ENCODE measurements around the gene ETV6.

ETV6 gene

DNA sequence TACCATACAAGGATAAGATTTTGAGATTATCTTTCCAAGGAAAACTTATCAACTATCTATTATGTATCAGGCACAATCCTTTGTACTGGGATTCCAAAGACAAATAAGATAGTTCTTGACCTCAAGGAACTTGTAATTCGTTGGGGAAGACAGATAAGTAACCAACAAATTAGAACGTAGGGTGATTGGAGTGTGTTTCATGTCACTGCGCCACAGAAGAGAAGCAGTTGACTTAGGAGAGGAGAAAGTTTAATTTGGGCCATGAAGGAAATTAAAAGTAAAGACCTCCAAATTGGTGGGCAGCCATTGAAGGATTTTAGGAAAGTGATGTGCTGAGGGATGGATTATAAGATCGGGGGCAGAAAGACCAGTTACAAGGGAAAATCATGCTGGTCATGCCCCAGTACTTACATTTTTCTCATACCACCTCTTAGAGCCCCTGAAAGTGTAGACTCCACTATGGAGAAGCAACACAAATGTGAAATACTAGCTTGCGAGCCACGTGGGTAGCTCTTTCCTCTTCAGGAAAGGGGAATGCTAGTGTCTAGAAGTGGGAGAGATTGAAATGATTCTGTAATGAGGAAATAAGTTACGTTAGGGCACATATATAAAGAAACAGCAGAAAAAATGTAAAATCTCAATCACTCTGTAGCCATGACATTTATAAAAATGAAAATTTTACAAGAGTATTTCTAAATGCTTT lies 148.7 kb downstream of the ETV6 start:
- ChIA-PET POLR2A (interaction anchor here (0.5 kb wide), 1 partner anchor 28 kb away, joined by 3 read pairs; no protein-coding TSS in a partner anchor), CTCF (interaction anchor here (0.9 to 1.7 kb wide), 5 partner anchors 19 to 240 kb away, joined by 3 to 8 read pairs (median 3); no protein-coding TSS in a partner anchor)
- DNase-seq (ENCODE audit: extremely low spot score), result no peak
- TF ChIP-seq, protein P1, sequence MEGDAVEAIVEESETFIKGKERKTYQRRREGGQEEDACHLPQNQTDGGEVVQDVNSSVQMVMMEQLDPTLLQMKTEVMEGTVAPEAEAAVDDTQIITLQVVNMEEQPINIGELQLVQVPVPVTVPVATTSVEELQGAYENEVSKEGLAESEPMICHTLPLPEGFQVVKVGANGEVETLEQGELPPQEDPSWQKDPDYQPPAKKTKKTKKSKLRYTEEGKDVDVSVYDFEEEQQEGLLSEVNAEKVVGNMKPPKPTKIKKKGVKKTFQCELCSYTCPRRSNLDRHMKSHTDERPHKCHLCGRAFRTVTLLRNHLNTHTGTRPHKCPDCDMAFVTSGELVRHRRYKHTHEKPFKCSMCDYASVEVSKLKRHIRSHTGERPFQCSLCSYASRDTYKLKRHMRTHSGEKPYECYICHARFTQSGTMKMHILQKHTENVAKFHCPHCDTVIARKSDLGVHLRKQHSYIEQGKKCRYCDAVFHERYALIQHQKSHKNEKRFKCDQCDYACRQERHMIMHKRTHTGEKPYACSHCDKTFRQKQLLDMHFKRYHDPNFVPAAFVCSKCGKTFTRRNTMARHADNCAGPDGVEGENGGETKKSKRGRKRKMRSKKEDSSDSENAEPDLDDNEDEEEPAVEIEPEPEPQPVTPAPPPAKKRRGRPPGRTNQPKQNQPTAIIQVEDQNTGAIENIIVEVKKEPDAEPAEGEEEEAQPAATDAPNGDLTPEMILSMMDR (IDR thresholded peaks at IDR 0.05; ENCODE audit: control extremely low read depth, extremely low read depth, low read depth, missing control alignments), result no peak

DNA sequence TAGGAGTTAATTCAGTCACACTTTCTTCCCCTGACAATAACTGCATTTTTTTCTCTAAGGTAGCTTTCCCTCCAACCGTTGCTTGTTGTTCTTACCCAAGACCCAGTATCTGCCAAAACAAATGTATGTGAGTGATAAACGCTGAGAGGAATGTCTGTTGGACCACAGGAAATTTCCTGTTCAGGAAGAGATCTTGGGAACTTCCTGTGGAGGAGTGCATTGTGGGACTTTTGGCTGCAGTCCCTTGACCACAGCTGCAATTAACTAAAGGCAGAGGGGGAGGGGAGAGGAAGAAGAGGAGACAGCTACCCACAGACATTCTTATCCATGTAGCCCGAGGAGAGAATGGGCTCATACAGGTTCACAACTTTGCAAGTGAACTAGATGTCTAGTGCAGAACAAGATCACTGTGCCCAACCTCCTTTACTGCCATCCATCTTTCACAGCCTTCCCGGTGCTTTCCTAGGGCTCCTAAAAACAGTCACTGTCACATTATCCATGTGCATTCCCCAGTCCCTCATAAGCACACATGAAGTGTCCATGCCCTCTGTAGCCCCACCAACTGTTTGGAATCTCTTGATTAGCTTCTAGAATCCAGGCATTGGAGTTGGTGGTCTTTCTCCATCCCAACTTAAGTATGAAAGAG lies 149.5 kb downstream of the ETV6 start:
- DNase-seq (ENCODE audit: extremely low spot score), result no peak
- POLR2A ChIA-PET, result interaction anchor here (0.5 kb wide), 1 partner anchor 27 kb away, joined by 3 read pairs; no protein-coding TSS in a partner anchor
- CTCF ChIA-PET, result interaction anchor here (1.0 kb wide), 1 partner anchor 36 kb away, joined by 3 read pairs; no protein-coding TSS in a partner anchor
- TF ChIP-seq, protein P1 (IDR thresholded peaks at IDR 0.05; ENCODE audit: control extremely low read depth, extremely low read depth, low read depth, missing control alignments), result no peak

DNA sequence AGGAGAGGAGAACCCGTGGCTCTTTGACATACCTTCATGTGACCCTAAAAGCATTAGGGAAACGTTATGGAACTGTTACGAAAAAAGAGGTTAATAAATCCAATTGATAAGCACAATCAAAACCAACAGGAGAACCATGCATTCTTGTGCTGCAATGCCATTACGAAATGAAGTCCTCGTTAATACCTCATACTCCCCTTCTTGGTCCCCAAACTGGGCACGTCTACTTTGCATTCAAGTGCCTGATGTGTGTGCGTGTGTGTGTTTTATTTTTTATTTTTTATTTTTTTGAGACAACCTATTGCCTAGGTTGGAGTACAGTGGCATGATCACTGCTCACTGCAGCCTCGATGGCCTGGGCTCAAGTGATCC lies 150.0 kb downstream of the ETV6 start:
- ChIA-PET POLR2A (no interaction called here), CTCF (interaction anchor here (4.0 kb wide), 1 partner anchor 8 kb away, joined by 19 read pairs; no protein-coding TSS in a partner anchor)
- DNase-seq (ENCODE audit: extremely low spot score), result no peak
- TF ChIP-seq, protein P1 (IDR thresholded peaks at IDR 0.05; ENCODE audit: control extremely low read depth, extremely low read depth, low read depth, missing control alignments), result no peak

DNA sequence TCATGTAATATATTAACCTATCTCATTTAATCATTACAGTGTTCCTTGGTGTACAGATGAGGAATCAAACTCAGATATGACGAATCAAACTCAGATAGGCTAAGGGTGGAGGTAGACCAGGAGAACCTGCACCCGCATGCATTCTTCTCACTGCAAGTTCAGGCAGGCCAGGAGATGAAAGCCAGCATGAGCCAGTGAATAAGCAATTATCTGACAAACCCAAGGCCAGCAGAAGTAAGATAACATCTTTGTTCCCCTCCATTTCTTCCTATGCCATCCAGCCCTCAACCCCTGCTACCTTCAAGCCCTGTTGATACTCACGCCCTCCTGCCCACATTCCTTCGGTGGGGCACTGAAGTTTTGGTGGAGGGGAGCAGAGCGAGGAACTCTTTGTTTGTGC lies 152.2 kb downstream of the ETV6 start:
- CTCF ChIA-PET, result interaction anchor here (1.0 to 4.0 kb wide), 6 partner anchors 8 to 232 kb away, joined by 3 to 19 read pairs (median 4); no protein-coding TSS in a partner anchor
- POLR2A ChIA-PET, result no interaction called here
- DNase-seq (ENCODE audit: extremely low spot score), result no peak
- TF ChIP-seq, protein P1 (IDR thresholded peaks at IDR 0.05; ENCODE audit: control extremely low read depth, extremely low read depth, low read depth, missing control alignments), result no peak

DNA sequence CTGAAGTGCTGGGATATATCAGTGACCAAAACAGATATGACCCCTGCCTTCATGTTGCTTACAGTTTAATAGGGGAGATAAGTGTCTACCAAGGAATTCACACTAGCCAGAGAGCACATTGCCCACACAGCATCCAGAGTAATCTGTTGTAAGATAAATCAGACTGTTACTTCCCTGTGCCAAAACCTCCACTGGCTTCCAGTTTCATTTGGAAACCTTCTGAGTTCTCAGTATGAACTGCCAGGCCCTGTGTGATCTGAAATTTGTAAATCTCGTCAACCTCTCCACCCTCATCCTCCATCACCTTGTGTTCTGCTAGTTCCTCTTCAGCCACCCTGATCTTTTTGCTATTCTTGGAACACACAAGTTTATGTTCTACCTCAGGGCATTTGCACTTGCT lies 154.7 kb downstream of the ETV6 start:
- TF ChIP-seq, protein P1 (IDR thresholded peaks at IDR 0.05; ENCODE audit: control extremely low read depth, extremely low read depth, low read depth, missing control alignments), result no peak
- ChIA-PET POLR2A (no interaction called here), CTCF (interaction anchor here (0.7 to 1.6 kb wide), 4 partner anchors 8 to 29 kb away, joined by 3 to 5 read pairs (median 4); no protein-coding TSS in a partner anchor)
- no peak for DNase-seq (ENCODE audit: extremely low spot score)

DNA sequence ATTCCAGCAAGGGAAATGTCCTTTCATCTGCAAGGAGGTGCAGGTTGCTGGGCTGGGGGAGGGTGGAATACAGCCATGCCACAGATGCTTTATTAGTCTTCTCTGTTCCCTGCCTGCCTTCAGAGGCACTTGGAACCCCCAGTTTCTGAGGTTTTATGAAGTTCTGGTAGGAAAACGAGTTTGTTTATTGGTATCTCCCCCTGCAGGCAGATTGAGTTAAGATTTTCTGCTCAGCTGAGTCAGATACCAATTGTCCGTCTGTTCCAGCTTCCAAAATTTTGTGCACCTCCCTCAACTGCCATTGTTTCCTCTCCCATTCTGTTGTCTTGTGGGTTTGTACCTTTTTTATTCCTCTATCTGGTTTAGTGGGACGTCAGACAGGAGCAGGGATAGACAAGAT lies 155.6 kb downstream of the ETV6 start:
- ChIA-PET CTCF (interaction anchor here (0.7 to 1.8 kb wide), 8 partner anchors 9 to 73 kb away, joined by 3 to 5 read pairs (median 3); no protein-coding TSS in a partner anchor), POLR2A (no interaction called here)
- TF ChIP-seq, protein P1 (IDR thresholded peaks at IDR 0.05; ENCODE audit: control extremely low read depth, extremely low read depth, low read depth, missing control alignments), result no peak
- no peak for DNase-seq (ENCODE audit: extremely low spot score)

Measured in GM10248 (cell line).